Measurements from ENCODE around the gene DGAT2L6. TPM values are rescaled to one million over a fixed set of nuclear protein-coding genes. Genes with fewer than 3 reads are reported as not detected.
"Not testable (repeated sequence)": the region's sequence is repeated elsewhere in the genome, so short reads cannot be mapped to it uniquely, and the experiment has no call there.

DGAT2L6 gene
- total RNA-seq, 2 experiments from 2014 or later: not detected

GRCh38 chrX:70201732-70202131 lies 24.4 kb downstream of the DGAT2L6 start:
- Mint-ChIP-seq H3K4me1 (ENCODE audit: low read depth) (peaks cover 2% of the 10 kb centered on the region), H3K36me3 (ENCODE audit: low read depth) (no peaks in the 10 kb centered on the region), H3K4me3 (no peak overlapping the region), H3K9me3 (no peaks in the 10 kb centered on the region), H3K27me3 (ENCODE audit: low read depth) (no peaks in the 10 kb centered on the region), H3K27ac (no peak overlapping the region)
- intact Hi-C loops (cut with micrococcal nuclease): no loop called here
- no peak for DNase-seq
- CTCF ChIA-PET: no interaction called here

GRCh38 chrX:70208479-70208878 lies 31.2 kb downstream of the DGAT2L6 start:
- H3K4me3 Mint-ChIP-seq: no peak overlapping the region
- CTCF ChIA-PET: no interaction called here
- no peaks in the 10 kb centered on the region for H3K4me1 Mint-ChIP-seq (ENCODE audit: low read depth)
- H3K27me3 Mint-ChIP-seq (ENCODE audit: low read depth): peaks cover 2% of the 10 kb centered on the region
- no peaks in the 10 kb centered on the region for H3K9me3 Mint-ChIP-seq
- no peak for DNase-seq
- H3K36me3 Mint-ChIP-seq (ENCODE audit: low read depth): no peaks in the 10 kb centered on the region
- intact Hi-C loops (cut with micrococcal nuclease): no loop called here
- no peak overlapping the region for H3K27ac Mint-ChIP-seq

GRCh38 chrX:70209570-70209969 lies 32.3 kb downstream of the DGAT2L6 start:
- H3K27me3 Mint-ChIP-seq (ENCODE audit: low read depth); H3K36me3 Mint-ChIP-seq (ENCODE audit: low read depth); intact Hi-C loops (cut with micrococcal nuclease); H3K4me3 Mint-ChIP-seq; H3K9me3 Mint-ChIP-seq; H3K27ac Mint-ChIP-seq; H3K4me1 Mint-ChIP-seq (ENCODE audit: low read depth); DNase-seq: not testable (repeated sequence)
- CTCF ChIA-PET: interaction anchor here (0.7 kb wide), 1 partner anchor 152 kb away, joined by 3 read pairs; no protein-coding TSS in a partner anchor

- no peaks in the 10 kb centered on the region for H3K27me3 Mint-ChIP-seq (ENCODE audit: low read depth)
- intact Hi-C loops (cut with micrococcal nuclease): no loop called here
- no peak for DNase-seq
- no peak overlapping the region for H3K27ac Mint-ChIP-seq
- no peak overlapping the region for H3K4me3 Mint-ChIP-seq
- H3K4me1 Mint-ChIP-seq (ENCODE audit: low read depth): no peaks in the 10 kb centered on the region
- CTCF ChIA-PET: no interaction called here
- H3K9me3 Mint-ChIP-seq: no peaks in the 10 kb centered on the region
- H3K36me3 Mint-ChIP-seq (ENCODE audit: low read depth): no peaks in the 10 kb centered on the region
Observed at GRCh38 chrX:70219938-70220764, 42.9 kb downstream of the DGAT2L6 start.

GRCh38 chrX:70226048-70226447 lies 48.8 kb downstream of the DGAT2L6 start:
- intact Hi-C loops (cut with micrococcal nuclease): no loop called here
- no peaks in the 10 kb centered on the region for H3K9me3 Mint-ChIP-seq
- no peaks in the 10 kb centered on the region for H3K4me1 Mint-ChIP-seq (ENCODE audit: low read depth)
- no peak for DNase-seq
- no peaks in the 10 kb centered on the region for H3K27me3 Mint-ChIP-seq (ENCODE audit: low read depth)
- no peak overlapping the region for H3K27ac Mint-ChIP-seq
- no peak overlapping the region for H3K4me3 Mint-ChIP-seq
- no peaks in the 10 kb centered on the region for H3K36me3 Mint-ChIP-seq (ENCODE audit: low read depth)
- CTCF ChIA-PET: no interaction called here

- H3K9me3 Mint-ChIP-seq: no peaks in the 10 kb centered on the region
- H3K27me3 Mint-ChIP-seq (ENCODE audit: low read depth): no peaks in the 10 kb centered on the region
- H3K36me3 Mint-ChIP-seq (ENCODE audit: low read depth): no peaks in the 10 kb centered on the region
- intact Hi-C loops (cut with micrococcal nuclease): no loop called here
- H3K4me3 Mint-ChIP-seq: no peak overlapping the region
- no peak for DNase-seq
- no peaks in the 10 kb centered on the region for H3K4me1 Mint-ChIP-seq (ENCODE audit: low read depth)
- CTCF ChIA-PET: no interaction called here
- no peak overlapping the region for H3K27ac Mint-ChIP-seq
Observed at GRCh38 chrX:70226687-70227086, 49.4 kb downstream of the DGAT2L6 start.

GRCh38 chrX:70231666-70232065 lies 54.4 kb downstream of the DGAT2L6 start:
- Mint-ChIP-seq H3K27me3 (ENCODE audit: low read depth) (no peaks in the 10 kb centered on the region), H3K9me3 (no peaks in the 10 kb centered on the region), H3K4me1 (ENCODE audit: low read depth) (peaks cover 5% of the 10 kb centered on the region), H3K4me3 (no peak overlapping the region), H3K36me3 (ENCODE audit: low read depth) (no peaks in the 10 kb centered on the region), H3K27ac (no peak overlapping the region)
- DNase-seq: no peak
- intact Hi-C loops (cut with micrococcal nuclease): no loop called here
- CTCF ChIA-PET: no interaction called here

GRCh38 chrX:70234355-70234754 lies 57.1 kb downstream of the DGAT2L6 start, which contains the start of gene AWAT1:
AWAT1 (plus strand) TSS chrX:70234655; CDS start chrX:70234696, 41 bp downstream.
- intact Hi-C loops (cut with micrococcal nuclease): no loop called here
- CTCF ChIA-PET: no interaction called here
- H3K27me3 Mint-ChIP-seq (ENCODE audit: low read depth): no peaks in the 10 kb centered on the region
- no peaks in the 10 kb centered on the region for H3K9me3 Mint-ChIP-seq
- peaks cover 14% of the 10 kb centered on the region for H3K4me1 Mint-ChIP-seq (ENCODE audit: low read depth)
- no peaks in the 10 kb centered on the region for H3K36me3 Mint-ChIP-seq (ENCODE audit: low read depth)
- H3K4me3 Mint-ChIP-seq: no peak within 1 kb of the TSS
- DNase-seq: no peak
- no peak within 1 kb of the TSS for H3K27ac Mint-ChIP-seq

GRCh38 chrX:70240751-70241150 lies 63.5 kb downstream of the DGAT2L6 start:
- no peak for DNase-seq
- Mint-ChIP-seq H3K9me3 (no peaks in the 10 kb centered on the region), H3K27ac (no peak overlapping the region), H3K4me1 (ENCODE audit: low read depth) (peaks cover 9% of the 10 kb centered on the region), H3K27me3 (ENCODE audit: low read depth) (no peaks in the 10 kb centered on the region), H3K36me3 (ENCODE audit: low read depth) (no peaks in the 10 kb centered on the region), H3K4me3 (no peak overlapping the region)
- CTCF ChIA-PET: interaction anchor here (1.4 kb wide), 1 partner anchor 13 kb away, joined by 3 read pairs; no protein-coding TSS in a partner anchor
- intact Hi-C loops (cut with micrococcal nuclease): no loop called here

GRCh38 chrX:70241501-70241900 lies 64.2 kb downstream of the DGAT2L6 start:
- no peak for DNase-seq
- Mint-ChIP-seq H3K4me1 (ENCODE audit: low read depth) (peaks cover 9% of the 10 kb centered on the region), H3K36me3 (ENCODE audit: low read depth) (no peaks in the 10 kb centered on the region), H3K4me3 (no peak overlapping the region), H3K9me3 (no peaks in the 10 kb centered on the region), H3K27ac (no peak overlapping the region), H3K27me3 (ENCODE audit: low read depth) (no peaks in the 10 kb centered on the region)
- CTCF ChIA-PET: interaction anchor here (1.4 kb wide), 1 partner anchor 12 kb away, joined by 3 read pairs; no protein-coding TSS in a partner anchor
- intact Hi-C loops (cut with micrococcal nuclease): no loop called here

GRCh38 chrX:70243601-70244000 lies 66.3 kb downstream of the DGAT2L6 start:
- H3K4me3 Mint-ChIP-seq; H3K4me1 Mint-ChIP-seq (ENCODE audit: low read depth); H3K9me3 Mint-ChIP-seq; intact Hi-C loops (cut with micrococcal nuclease); DNase-seq; CTCF ChIA-PET; H3K27ac Mint-ChIP-seq; H3K27me3 Mint-ChIP-seq (ENCODE audit: low read depth); H3K36me3 Mint-ChIP-seq (ENCODE audit: low read depth): not testable (repeated sequence)

- Mint-ChIP-seq H3K27ac (no peak overlapping the region), H3K9me3 (no peaks in the 10 kb centered on the region), H3K27me3 (ENCODE audit: low read depth) (no peaks in the 10 kb centered on the region), H3K4me1 (ENCODE audit: low read depth) (no peaks in the 10 kb centered on the region), H3K36me3 (ENCODE audit: low read depth) (no peaks in the 10 kb centered on the region), H3K4me3 (no peak overlapping the region)
- no peak for DNase-seq
- intact Hi-C loops (cut with micrococcal nuclease): no loop called here
- CTCF ChIA-PET: no interaction called here
Observed at GRCh38 chrX:70244881-70245280, 67.6 kb downstream of the DGAT2L6 start.

- Mint-ChIP-seq H3K4me1 (ENCODE audit: low read depth) (no peaks in the 10 kb centered on the region), H3K4me3 (no peak overlapping the region), H3K9me3 (no peaks in the 10 kb centered on the region), H3K27ac (no peak overlapping the region), H3K27me3 (ENCODE audit: low read depth) (no peaks in the 10 kb centered on the region), H3K36me3 (ENCODE audit: low read depth) (no peaks in the 10 kb centered on the region)
- DNase-seq: no peak
- CTCF ChIA-PET: no interaction called here
- intact Hi-C loops (cut with micrococcal nuclease): no loop called here
Observed at GRCh38 chrX:70247252-70247651, 70.0 kb downstream of the DGAT2L6 start.
